NCI-H1436 treated with DMSO at 0.1 percent for 48 hours (cell line): ENCODE measurements around the gene GSG1L.

Experiments
- DNase-seq: peaks from one replicate; lab custom pipeline; 2025; lab: John Stamatoyannopoulos, UW

Gene GSG1L

DNA sequence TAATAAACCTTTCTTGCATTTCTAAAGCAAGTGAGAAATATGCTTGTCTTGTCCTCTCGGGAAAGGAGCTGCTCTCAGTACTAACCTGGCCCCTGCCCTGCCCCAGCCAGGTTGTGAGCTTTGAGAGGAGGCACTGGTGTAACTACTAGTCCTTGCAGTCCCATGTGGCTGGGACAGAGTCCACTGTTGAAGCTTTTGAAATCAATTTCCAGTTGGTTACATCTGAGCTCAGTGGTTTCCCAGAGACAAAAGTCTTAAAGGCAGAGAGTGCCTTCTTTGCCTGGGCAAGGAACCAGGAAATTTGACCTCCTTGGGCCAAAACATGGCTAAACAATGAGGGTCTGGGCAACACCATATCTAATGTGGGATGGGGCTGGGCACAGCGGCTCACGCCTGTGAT, 48.7 kb downstream of the GSG1L start:
- DNase-seq = no peak

DNA sequence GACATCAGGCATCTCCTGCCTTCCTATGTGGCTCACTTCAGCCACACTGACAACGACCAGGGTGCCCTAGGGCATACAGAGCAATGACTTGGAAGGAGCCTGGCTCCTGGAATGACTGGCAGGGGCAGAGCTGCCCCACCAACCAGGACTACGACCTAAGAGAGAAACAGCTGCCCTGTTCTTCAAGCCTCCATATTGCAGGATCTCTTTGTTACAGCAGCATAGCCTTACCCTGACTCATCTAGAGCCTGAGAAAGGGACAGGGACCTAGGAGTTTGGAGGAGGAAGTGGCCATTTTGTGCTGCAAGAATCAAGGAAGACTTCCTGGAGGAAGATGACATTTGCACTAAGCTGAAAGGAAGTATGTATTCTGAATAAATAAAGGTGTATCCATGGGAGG, 49.6 kb downstream of the GSG1L start:
- no peak for DNase-seq

DNA sequence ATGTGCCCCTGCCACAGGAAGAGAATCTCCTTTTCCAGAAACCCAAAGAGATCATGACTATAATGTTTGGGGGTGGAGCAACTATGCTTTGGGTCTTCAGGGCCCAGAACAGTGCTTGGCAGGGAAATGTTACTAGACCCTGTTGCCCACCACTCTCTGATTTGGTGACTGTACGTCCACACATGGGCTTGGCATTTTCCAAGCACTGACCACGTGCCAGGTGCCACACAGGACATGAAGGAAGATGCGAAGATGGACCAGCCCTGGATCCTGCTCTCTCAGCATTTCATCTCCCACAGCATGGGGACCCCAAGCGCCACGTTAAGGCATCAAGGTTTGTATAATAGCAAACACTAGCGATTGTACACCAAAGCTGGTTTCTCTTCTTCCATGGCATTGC, 50.1 kb downstream of the GSG1L start:
- no peak for DNase-seq

DNA sequence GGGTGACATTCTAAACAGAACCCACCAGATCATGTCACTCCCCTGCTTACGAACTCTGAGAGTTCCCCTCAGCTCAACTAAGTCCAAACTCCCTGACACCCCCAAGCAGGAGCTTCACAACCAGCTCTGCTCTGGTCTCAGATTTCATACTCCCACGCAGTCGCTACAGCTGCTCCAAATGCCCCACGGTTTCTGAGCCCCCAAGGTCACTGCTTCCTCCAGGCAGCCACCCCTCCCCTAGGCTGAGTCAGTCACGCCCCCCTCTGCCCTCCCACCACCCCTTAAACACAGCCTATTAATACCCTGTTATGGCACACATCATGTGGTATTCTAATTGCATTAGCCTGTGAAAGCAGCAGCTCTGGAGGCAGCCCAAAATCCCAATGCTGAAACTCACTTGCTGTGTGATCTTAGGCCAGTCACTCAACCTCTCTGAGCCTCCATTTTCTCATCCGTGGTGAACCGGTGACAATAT, 51.5 kb downstream of the GSG1L start:
- DNase-seq = no peak

DNA sequence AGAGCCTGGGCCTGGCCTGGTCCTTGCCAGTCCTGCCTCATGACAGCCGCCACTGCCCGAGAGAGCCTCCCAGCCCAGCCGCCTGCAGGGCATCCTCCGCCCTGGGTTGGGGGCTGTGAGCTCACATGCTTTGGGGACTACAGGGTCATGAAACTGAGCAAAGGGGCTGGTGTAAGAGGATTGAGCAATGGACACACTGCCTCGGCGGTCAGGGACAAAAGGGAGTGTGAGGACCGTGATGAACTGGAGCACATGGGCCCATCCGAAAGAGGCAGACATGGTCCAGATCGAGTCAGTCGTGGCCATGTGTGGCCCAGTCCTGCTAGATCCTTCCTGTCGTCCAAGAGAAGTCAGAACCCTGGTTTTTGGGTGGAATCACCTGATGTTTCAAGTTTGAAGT, 52.3 kb downstream of the GSG1L start:
- DNase-seq = no peak

DNA sequence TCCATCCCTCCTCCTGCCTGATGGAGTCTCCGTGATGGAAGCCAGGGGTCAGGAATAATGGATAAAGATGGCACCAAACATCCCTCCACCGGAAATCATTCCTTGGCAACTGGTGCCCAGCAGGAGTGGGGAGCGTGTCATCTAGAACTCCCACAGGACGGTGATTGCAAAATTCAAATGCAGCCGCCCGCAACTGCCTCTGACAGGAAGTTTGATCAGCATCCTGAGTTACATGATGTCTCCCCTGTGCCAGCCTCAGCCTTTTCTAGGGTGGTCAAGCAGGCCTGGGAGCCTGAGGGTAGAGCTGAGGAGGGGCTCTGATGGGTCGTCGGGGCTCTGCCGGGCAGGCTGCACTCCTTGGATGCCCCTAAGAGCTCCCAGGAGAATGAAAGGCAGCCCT, 52.8 kb downstream of the GSG1L start:
- no peak for DNase-seq

DNA sequence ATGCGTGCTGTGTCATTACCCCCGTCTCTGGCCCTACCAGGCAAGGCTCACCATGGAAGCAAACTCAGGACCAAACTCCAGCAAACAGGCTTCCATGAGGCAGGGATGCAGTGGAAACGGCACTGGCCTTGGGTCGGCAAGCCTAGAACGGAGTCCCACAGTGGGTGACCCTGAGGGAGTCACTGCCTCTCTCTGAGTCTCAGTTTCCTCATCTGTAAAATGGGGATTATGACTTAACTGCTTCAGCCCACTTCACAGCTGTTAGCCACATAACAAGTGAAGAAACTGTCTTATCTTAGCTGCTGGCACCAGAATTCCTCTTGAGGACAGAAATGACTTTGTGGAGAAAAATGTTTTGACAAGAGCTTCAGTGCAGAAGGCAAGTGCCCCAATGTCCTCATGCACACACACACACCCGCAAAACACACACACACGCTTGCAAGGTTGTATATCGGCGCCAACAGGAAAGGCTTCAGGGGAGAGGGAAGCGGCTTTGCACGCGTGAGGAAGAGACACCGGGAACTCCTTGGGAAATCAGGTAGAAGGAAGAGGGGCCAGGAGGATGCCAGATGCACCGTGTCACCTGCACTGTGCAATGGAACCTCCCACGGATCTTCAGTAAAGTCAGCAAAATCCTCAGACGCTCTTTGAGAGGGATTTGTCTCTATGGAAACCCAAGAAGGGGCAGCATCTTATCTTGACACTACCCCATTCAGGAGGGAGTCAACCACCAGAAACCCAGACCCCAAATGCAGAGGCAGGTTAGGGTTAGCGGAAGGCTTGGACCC, 53.7 kb downstream of the GSG1L start:
- no peak for DNase-seq

DNA sequence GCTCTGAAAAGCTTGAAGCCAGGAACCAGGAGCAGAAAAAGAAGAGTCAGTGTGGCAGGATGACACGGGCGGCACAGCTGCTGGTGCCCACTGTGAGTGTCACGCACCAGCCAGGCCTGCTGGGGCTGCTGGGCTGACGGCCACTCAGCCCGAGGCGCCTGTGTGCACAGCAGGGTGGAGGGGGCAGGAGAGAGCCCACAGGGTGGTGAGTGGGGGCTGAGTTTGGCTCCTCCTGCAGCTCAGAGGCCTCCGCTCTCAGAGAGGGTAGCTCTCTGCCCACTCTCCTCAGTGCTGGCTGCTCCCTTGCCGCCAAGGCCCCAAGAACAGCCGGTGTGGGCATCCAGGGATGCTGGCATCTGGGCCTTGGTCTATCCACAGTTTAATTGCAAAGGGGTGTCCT, 59.6 kb downstream of the GSG1L start:
- DNase-seq = no peak

DNA sequence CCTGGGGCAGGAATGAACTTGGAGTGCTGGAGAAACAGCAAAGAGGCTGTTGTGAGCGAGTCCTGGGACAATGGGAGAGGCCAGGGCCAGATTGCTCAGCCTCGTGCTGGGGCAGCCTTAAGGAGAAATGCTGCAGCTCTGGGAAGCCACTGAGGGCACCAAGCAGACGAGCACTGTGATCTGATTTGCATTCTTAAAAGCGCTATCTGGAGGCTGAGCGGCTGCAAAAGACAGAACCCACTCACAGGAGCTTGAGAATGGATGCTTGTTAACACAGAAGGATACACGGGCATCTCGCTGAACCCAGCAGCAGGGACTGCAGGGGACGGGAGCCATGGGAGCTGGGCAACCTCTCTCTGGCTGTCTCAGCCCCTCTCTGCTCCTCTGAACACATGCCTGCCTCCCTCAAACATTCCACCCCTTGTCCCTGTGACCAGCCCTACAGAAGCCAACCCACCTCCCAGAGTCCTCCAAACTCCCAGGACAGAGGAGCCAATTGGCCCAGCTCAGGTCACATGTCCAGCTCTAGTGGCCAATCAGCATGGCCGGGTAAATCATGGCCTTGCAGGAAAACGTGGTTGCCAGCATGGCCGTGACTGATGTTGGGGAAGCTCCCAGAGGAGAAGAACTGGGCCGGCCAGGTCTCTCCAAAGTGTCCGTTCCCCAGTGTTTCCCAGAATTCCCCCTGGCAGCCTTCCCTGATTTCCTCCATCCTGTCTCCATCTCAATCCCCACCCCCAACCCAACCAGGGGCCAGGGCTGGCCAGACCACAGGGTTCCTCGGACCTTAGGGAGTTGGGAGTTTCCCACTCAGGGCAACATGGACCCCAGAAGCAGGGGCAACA, 60.3 kb downstream of the GSG1L start:
- no peak for DNase-seq

DNA sequence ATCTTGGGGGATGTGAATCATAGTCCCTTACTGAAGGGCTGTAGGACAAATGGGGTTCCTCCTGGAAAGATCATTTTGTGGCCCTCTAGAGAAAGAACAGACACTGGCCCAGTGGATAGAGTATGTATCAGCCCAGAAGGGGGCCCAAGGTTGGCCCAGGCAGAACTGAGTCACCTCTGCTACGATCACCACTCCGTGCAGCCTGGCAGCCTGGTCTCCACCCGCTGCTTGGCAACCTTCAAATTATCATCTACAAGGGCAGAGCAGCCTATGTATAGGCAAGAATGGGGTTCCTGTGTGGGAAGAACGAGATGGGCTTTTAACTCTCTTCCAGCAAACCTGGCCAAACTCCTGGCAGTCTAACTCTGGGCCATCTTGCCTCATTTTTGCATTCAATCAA, 61.9 kb downstream of the GSG1L start:
- no peak for DNase-seq

DNA sequence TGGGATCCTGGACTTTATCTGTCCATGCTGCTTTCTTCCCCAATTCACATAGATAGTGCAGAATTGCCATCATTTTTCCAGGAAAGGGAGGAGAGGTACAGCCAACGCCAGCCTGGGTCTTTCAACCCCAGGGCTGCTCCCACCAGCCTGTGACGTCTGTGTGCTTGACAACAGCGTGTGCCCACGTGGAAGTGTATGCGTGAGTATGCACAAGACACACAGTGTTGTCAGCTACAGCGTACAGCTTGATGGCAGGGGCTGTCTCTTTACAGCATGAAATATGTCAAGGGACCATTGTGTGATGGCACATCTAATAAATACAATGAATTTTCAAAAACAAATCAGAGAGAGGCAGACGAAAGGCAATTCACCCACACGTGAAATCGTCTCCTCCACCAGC, 62.3 kb downstream of the GSG1L start:
- DNase-seq = no peak

DNA sequence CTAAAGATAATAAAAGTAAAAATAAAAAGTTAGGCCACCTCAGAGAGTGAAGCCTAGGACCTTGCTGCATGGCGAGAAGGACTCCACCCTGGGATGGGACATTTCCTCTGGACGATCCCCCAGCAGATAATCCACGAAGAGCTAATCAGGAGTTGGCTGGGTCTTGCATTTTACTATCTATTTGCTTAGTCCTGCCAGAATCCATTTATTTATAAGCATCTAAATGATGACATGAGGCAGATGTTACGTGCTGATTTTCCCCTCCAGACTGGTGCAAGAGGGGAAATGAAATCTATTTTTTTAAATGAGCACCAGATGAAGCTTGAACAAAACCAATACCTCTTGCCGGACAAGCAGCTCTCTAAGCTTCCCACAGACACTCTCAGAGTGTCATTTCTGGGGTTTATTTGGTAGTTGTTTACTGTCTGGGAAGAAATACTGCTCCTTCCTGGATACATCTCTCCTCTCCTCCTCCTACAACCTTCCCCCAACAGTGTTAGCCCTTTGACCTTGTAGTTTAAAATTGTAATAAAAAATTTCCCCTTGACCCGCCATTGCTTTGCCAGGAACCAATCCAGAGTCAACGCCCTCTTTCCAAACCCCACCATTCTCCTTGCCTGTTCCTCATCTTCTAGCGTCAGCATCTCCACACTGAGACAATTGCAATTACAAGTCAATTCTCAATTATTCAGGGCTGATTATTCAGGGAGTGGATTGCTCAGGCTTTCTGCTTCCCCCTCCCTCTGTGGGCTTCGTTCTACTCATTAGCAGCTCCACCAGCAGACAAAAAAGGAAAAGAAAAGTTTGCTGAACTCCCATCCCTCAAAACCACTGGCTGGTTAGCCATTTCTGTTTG, 63.0 kb downstream of the GSG1L start:
- no peak for DNase-seq

DNA sequence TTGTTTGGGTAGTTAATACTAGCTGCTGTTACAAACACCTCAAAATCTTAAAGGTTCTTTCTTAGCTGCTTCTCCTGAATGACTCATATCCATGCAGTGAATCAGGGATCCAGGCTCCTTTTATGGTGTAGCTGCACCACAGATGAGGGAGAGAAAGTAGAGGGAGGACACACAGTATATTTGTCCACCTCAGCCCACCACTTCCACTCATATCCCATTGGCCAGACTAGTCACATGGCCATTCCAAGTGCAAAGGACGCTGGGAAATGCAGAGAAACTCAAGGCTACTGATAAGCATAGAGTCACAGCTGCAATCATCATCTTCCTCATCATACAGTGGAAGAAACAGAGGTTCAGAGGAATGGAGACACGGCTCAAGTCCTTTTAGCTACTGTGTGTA, 63.8 kb downstream of the GSG1L start:
- DNase-seq = no peak

DNA sequence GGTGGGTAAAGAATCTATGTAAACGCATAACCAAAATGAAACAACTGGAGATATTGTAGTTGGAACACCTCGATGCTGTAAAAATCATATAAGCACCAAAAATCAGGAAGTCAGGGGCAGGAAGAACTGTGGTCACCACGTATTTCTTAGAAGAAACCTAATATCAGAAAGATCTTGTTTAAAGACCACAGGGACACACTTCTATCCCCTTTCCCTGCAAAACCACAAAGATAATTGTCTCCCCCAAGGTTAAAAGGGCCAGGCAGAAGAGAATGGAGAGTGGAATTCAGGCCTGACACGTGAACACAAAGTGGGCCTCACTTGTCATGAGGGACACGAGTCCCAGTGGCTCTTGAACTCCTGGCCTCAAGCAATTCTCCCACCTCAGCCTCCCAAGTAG, 68.1 kb downstream of the GSG1L start:
- no peak for DNase-seq

DNA sequence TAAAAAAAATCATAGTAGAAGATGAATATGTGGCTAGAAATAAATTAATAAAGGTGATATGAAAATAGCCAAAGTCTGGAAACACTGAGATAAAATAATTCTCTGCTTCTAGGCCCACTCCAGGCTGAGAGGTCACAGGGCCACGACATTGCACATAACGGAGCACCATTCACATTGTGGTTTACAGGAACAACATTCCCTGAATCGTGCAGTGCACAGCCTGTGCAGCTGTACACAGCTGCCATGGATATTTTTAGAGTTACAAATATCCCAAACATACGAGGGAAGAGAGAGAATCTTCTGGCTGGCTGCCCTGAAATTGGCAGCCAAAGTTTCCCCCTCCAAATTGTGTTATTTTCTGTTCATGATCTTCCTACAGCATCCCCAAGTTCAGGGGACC, 68.8 kb downstream of the GSG1L start:
- DNase-seq = no peak

DNA sequence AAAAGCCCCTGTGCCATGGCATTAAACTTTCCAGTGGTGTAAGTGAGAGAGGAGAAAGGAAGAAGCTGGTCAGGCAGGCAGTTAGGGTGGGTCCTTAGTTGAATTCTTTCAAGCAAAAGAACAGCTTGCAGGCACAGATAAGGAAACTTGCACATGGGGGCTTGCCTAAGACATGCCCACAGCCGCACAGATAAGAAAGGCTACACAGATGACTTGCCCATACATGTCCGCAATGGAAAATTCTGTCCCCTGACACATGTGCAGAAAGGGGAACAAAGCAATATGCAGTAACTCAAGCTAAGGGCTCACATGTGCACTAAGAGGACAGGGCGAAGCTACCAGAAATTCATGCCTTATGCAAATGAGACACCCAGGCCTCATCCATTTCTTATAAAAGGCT, 69.9 kb downstream of the GSG1L start:
- no peak for DNase-seq

DNA sequence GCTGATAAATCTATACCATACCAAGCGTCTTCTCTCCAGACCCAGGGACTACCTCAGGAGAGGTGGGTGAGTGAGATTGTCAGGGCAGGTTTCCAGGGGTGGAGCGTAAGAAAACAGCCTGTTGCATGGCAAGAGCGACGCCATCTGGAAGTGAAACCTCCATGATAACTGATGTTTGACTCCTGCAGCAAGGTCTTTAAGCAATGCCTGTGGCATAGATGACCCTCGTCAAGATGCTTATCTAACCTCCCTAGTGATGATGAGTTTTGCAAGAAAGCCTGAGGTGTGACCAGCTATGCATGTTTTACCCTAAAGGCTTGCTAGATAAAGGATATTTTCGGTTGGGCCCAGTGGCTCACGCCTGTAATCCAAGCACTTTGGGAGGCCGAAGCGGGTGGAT, 71.6 kb downstream of the GSG1L start:
- no peak for DNase-seq

DNA sequence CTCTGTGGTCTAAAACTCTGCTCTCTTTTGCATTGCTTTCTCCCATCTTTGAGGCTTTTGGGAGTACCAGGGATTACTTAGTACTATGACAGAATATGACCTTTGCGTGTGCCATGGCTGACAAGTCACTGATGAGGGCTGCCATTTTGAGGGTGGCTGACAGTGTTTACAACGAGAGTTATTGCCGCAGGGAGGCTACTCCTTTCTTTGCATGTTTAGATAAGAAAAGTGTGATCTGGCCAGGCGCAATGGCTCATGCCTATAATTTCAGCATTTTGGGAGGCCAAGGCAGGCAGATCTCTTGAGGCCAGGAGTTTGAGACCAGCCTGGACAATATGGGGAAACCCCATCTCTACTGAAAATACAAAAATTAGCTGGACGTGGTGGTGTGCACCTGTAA, 77.5 kb downstream of the GSG1L start:
- no peak for DNase-seq

DNA sequence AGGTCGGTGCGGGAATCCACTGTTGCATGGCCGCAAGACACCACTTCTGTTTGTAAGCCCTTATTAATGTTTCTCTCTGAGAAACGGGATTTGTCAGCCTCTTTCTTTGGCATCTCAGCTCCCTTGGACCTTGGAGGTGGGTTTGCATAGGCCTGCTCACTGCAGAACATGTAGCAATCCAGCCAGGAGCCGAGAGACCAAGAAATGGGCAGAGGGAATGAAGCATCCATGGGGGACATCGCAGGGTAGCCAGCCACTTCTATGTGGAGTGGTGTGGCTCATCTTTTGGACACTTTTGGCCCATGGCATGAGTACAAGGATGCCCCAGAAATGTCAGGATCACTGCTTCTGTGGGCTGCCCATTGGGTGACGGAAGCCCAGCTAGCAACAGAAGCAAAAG, 79.4 kb downstream of the GSG1L start:
- DNase-seq = no peak

DNA sequence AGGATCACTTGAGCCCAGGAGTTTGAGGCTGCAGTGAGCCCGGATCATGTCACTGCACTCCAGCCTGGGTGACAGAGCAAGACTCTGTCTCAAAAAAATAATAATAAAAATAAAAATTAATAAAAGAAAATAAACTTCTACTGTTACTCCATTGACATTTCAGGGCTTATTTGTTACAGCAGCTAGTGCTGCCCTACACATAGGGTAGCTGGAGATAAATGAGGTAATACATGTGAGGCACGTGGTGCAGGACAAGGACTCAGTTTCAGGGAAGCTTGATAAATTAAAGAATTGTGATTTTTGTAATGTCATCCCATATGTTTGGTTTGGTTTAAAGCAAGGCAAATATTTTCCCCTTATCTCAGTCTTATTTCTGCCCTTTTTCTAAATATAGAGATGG, 80.3 kb downstream of the GSG1L start:
- DNase-seq = no peak

DNA sequence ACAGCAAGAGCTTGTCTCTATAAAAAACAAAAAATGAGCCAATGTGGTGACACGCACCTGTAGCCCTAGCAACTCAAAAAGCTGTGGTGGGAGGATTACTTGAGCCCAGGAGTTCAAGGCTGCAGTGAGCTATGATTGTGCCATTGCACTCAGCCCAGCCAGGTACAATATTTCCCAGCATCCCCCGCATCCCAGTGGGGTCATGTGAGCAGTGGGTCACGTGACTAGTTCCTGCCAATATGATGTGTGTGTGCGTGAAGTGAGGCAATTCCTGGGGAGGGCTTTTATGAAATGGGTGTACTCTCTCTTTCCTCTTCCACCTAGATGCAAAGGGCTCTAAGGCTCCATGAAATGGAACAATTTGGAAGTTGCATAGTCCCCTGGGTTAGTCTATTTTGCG, 81.3 kb downstream of the GSG1L start:
- DNase-seq = no peak

DNA sequence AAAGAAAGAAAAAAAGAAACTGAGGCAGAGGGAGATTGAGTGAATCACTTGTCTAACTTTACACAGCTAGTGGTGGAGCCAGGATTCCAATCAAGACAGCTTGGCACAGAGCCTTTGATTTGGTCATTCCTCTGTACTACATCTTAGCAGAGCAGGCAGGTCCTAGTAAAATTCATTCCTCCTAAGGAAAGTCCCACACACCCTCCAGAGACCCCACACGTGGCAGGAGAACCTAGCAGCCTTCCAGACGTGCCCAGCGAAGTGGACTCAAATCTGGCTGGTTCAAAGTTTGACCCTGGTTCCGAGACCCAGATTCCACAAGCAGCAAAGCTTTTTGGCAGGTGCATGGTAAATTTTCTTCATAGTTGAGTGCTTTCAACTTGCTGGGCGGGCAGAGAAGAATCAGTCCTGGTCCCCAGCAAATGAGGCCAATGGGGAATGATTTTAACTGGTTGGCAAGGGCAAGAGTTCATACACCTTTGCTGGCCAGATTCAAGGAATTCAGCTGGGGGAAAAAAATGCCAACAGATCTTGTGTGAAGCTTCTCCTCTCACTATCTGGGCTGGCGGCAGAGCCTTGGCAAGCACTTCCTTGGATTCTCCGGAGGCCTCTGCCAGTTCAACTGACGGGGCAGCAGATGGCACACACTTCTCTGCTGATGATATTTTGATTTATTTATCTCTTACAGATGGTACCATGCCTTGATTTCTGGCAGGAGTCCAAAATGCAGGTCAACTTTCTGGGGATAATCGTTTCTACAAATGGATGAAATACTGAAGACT, 82.4 kb downstream of the GSG1L start:
- no peak for DNase-seq
